Mesendoderm (in vitro differentiated cells): ENCODE results near the gene TUT7.
A peak's percentile ranks its signal among the peaks of the same experiment; 100 is the strongest.

Experiments used
- DNase-seq: peaks from one replicate; pipeline ENCODE4 v3.0.0; 2013
- H2AK5ac ChIP-seq: 2 replicates; pipeline ENCODE4 v1.6.1; 2013; ENCODE audit warnings: low read length, inconsistent platforms
- H2BK120ac ChIP-seq: 2 replicates; pipeline ENCODE4 v1.6.1; 2013; ENCODE audit warnings: low read depth, mild to moderate bottlenecking, low read length, moderate library complexity, mixed read lengths
- H2BK15ac ChIP-seq: replicated peaks from 2 replicates; pipeline ENCODE4 v1.6.1; 2013; ENCODE audit warnings: low read depth, mild to moderate bottlenecking, moderate library complexity
- H2BK5ac ChIP-seq: 2 replicates; pipeline ENCODE4 v1.6.1; 2013; ENCODE audit warnings: low read length, inconsistent platforms
- H3K18ac ChIP-seq: 2 replicates; pipeline ENCODE4 v1.6.1; 2013; ENCODE audit warnings: mild to moderate bottlenecking, low read length, mixed read lengths
- H3K23ac ChIP-seq: one replicate; pipeline ENCODE4 v1.6.1; 2013; ENCODE audit warnings: low read length
- H3K27ac ChIP-seq: 2 replicates; pipeline ENCODE4 v1.5.1; 2013; ENCODE audit warnings: low read depth, mild to moderate bottlenecking, inconsistent platforms, low read length, moderate library complexity
- H3K27me3 ChIP-seq: 2 replicates; pipeline ENCODE4 v1.6.1; 2013; ENCODE audit warnings: low read length, control low read depth, mild to moderate bottlenecking, inconsistent platforms; ENCODE audit not compliant: insufficient read depth, poor library complexity
- H3K36me3 ChIP-seq: 2 replicates; pipeline ENCODE4 v1.6.1; 2013; ENCODE audit warnings: low read length, inconsistent platforms; ENCODE audit not compliant: control insufficient read depth, insufficient read depth
- H3K4ac ChIP-seq: one replicate; pipeline ENCODE4 v1.6.1; 2013; ENCODE audit warnings: low read depth, mild to moderate bottlenecking, low read length, moderate library complexity
- H3K4me1 ChIP-seq: 2 replicates; pipeline ENCODE4 v1.6.1; 2013; ENCODE audit warnings: low read depth, low read length, inconsistent platforms; ENCODE audit not compliant: control insufficient read depth
- H3K4me2 ChIP-seq: 2 replicates; pipeline ENCODE4 v1.6.1; 2013; ENCODE audit warnings: low read length
- H3K4me3 ChIP-seq: 2 replicates; pipeline ENCODE4 v1.5.1; 2013; ENCODE audit warnings: mild to moderate bottlenecking, low read length
- H3K56ac ChIP-seq: one replicate; pipeline ENCODE4 v1.6.1; 2013; ENCODE audit warnings: low read length
- H3K79me1 ChIP-seq: 2 replicates; pipeline ENCODE4 v1.6.1; 2013; ENCODE audit warnings: low read length, inconsistent platforms
- H3K79me2 ChIP-seq: 2 replicates; pipeline ENCODE4 v1.6.1; 2013; ENCODE audit warnings: mild to moderate bottlenecking, low read length; ENCODE audit not compliant: control insufficient read depth, insufficient read depth
- H3K9ac ChIP-seq: 2 replicates; pipeline ENCODE4 v1.6.1; 2013; ENCODE audit warnings: low read length, inconsistent platforms
- H4K5ac ChIP-seq: one replicate; pipeline ENCODE4 v1.6.1; 2013; ENCODE audit warnings: low read length
- H4K8ac ChIP-seq: one replicate; pipeline ENCODE4 v1.6.1; 2013; ENCODE audit warnings: low read depth, mild to moderate bottlenecking, control low read depth, low read length, moderate library complexity
- WGBS: extraction: QIAGEN DNeasy Blood & Tissue Kit; methylation state at CpG from one replicate; pipeline ENCODE4 v1.1.7; 2013; ENCODE audit warnings: low lambda C conversion rate, missing lambda C conversion rate; ENCODE audit not compliant: insufficient coverage; ENCODE audit errors: extremely low coverage; 5-methylcytosine and 5-hydroxymethylcytosine counted together

Gene TUT7

GRCh38 chr9:86282979-86283535 is 71.2 kb downstream of the TUT7 start:
- peak; percentile 36 for DNase-seq
- H3K4ac ChIP-seq, result no peak overlapping the region
- no peak overlapping the region for H2BK15ac ChIP-seq
- H2AK5ac ChIP-seq, result peak overlapping the region; percentile 49
- H3K23ac ChIP-seq, result no peak overlapping the region
- H3K79me2 ChIP-seq, result peaks cover 18% of the 10 kb centered on the region
- peak overlapping the region; percentile 86 for H3K56ac ChIP-seq
- H3K4me2 ChIP-seq, result peak overlapping the region; percentile 98
- H3K27me3 ChIP-seq, result no peaks in the 10 kb centered on the region
- H3K27ac ChIP-seq, result peak overlapping the region; percentile 0
- peaks cover 10% of the 10 kb centered on the region for H3K79me1 ChIP-seq
- no peak overlapping the region for H3K18ac ChIP-seq
- H2BK5ac ChIP-seq, result no peak overlapping the region
- H3K36me3 ChIP-seq, result no peaks in the 10 kb centered on the region
- H4K5ac ChIP-seq, result no peak overlapping the region
- peak overlapping the region; percentile 46 for H3K4me3 ChIP-seq
- no CpG with 5 or more reads among the region's 12 CpGs for WGBS
- no peak overlapping the region for H2BK120ac ChIP-seq
- H3K4me1 ChIP-seq, result peaks cover 3% of the 10 kb centered on the region
- no peak overlapping the region for H4K8ac ChIP-seq
- peak overlapping the region; percentile 60 for H3K9ac ChIP-seq

GRCh38 chr9:86282077-86282978 is 71.9 kb downstream of the TUT7 start, which contains the start of gene ISCA1:
TSS of gene ISCA1 (minus strand) at chr9:86282538. CDS start at chr9:86282458, 80 bp downstream.
- H2BK120ac ChIP-seq, result no peak within 1 kb of the TSS
- no peak within 1 kb of the TSS for H2BK15ac ChIP-seq
- H3K4ac ChIP-seq, result peak within 1 kb of the TSS; percentile 2
- WGBS, result no CpG with 5 or more reads among the region's 101 CpGs
- H3K4me1 ChIP-seq, result peaks cover 3% of the 10 kb centered on the region
- no peak within 1 kb of the TSS for H4K5ac ChIP-seq
- H2AK5ac ChIP-seq, result peak within 1 kb of the TSS; percentile 49
- peaks cover 18% of the 10 kb centered on the region for H3K79me2 ChIP-seq
- H3K4me2 ChIP-seq, result peak within 1 kb of the TSS; percentile 98
- peak within 1 kb of the TSS; percentile 99 for H3K9ac ChIP-seq
- peak within 1 kb of the TSS; percentile 97 for H3K4me3 ChIP-seq
- H3K27me3 ChIP-seq, result no peaks in the 10 kb centered on the region
- peaks cover 10% of the 10 kb centered on the region for H3K79me1 ChIP-seq
- H4K8ac ChIP-seq, result no peak within 1 kb of the TSS
- peak within 1 kb of the TSS; percentile 92 for H3K27ac ChIP-seq
- H3K18ac ChIP-seq, result peak within 1 kb of the TSS; percentile 51
- DNase-seq, result peak; percentile 97
- no peaks in the 10 kb centered on the region for H3K36me3 ChIP-seq
- peak within 1 kb of the TSS; percentile 97 for H3K56ac ChIP-seq
- H3K23ac ChIP-seq, result peak within 1 kb of the TSS; percentile 97
- peak within 1 kb of the TSS; percentile 66 for H2BK5ac ChIP-seq

- Histone ChIP-seq H3K23ac (peak overlapping the region; percentile 97), H3K4ac (peak overlapping the region; percentile 2), H3K79me1 (peaks cover 10% of the 10 kb centered on the region), H4K5ac (no peak overlapping the region), H3K36me3 (no peaks in the 10 kb centered on the region), H3K18ac (peak overlapping the region; percentile 42), H3K4me3 (peak overlapping the region; percentile 97), H2BK15ac (no peak overlapping the region), H3K9ac (peak overlapping the region; percentile 99), H3K56ac (peak overlapping the region; percentile 97), H2BK120ac (no peak overlapping the region), H3K4me2 (peak overlapping the region; percentile 77), H2AK5ac (no peak overlapping the region), H3K4me1 (peaks cover 3% of the 10 kb centered on the region), H3K79me2 (peaks cover 20% of the 10 kb centered on the region), H4K8ac (no peak overlapping the region), H3K27me3 (no peaks in the 10 kb centered on the region), H3K27ac (peak overlapping the region; percentile 92), H2BK5ac (peak overlapping the region; percentile 35)
- no CpG with 5 or more reads among the region's 31 CpGs for WGBS
- peak; percentile 67 for DNase-seq
Observed at GRCh38 chr9:86281593-86282076, 72.6 kb downstream of the TUT7 start.

- Histone ChIP-seq H4K5ac (no peak overlapping the region), H3K27ac (no peak overlapping the region), H2BK120ac (no peak overlapping the region), H3K9ac (peak overlapping the region; percentile 44), H2BK5ac (no peak overlapping the region), H4K8ac (no peak overlapping the region), H3K4me1 (peaks cover 3% of the 10 kb centered on the region), H3K56ac (no peak overlapping the region), H3K79me1 (peaks cover 12% of the 10 kb centered on the region), H3K23ac (no peak overlapping the region), H3K4me3 (no peak overlapping the region), H3K18ac (no peak overlapping the region), H3K79me2 (peaks cover 24% of the 10 kb centered on the region), H3K4me2 (no peak overlapping the region), H3K4ac (no peak overlapping the region), H3K27me3 (no peaks in the 10 kb centered on the region), H2AK5ac (no peak overlapping the region), H2BK15ac (no peak overlapping the region), H3K36me3 (no peaks in the 10 kb centered on the region)
- no peak for DNase-seq
- WGBS, result no CpG with 5 or more reads among the region's 7 CpGs
Observed at GRCh38 chr9:86280580-86280979, 73.6 kb downstream of the TUT7 start.

GRCh38 chr9:86279839-86280238 is 74.4 kb downstream of the TUT7 start:
- H3K4me3 ChIP-seq, result no peak overlapping the region
- no peak overlapping the region for H3K4me2 ChIP-seq
- peaks cover 26% of the 10 kb centered on the region for H3K79me2 ChIP-seq
- no peak overlapping the region for H3K9ac ChIP-seq
- no peak overlapping the region for H2BK120ac ChIP-seq
- H2BK15ac ChIP-seq, result no peak overlapping the region
- H3K4ac ChIP-seq, result no peak overlapping the region
- no peak overlapping the region for H4K5ac ChIP-seq
- H3K27ac ChIP-seq, result no peak overlapping the region
- no peaks in the 10 kb centered on the region for H3K36me3 ChIP-seq
- H3K79me1 ChIP-seq, result peaks cover 14% of the 10 kb centered on the region
- no peak overlapping the region for H2BK5ac ChIP-seq
- H3K23ac ChIP-seq, result no peak overlapping the region
- peak overlapping the region; percentile 6 for H3K56ac ChIP-seq
- DNase-seq, result no peak
- WGBS, result no CpG with 5 or more reads among the region's 3 CpGs
- peaks cover 3% of the 10 kb centered on the region for H3K4me1 ChIP-seq
- no peak overlapping the region for H4K8ac ChIP-seq
- no peaks in the 10 kb centered on the region for H3K27me3 ChIP-seq
- H2AK5ac ChIP-seq, result no peak overlapping the region
- no peak overlapping the region for H3K18ac ChIP-seq
